COLO829 (cell line): Measurements from ENCODE around the gene ZEB1.
A peak's percentile ranks its signal among the peaks of the same experiment; 100 is the strongest.
"Not testable (repeated sequence)": the region's sequence is repeated elsewhere in the genome, so short reads cannot be mapped to it uniquely, and the experiment has no call there.

Experiments used
- DNase-seq: peaks from one replicate; pipeline ENCODE4 v3.0.0; 2012; ENCODE audit warnings: low spot score

The ZEB1 gene

GRCh38 chr10:31508882-31509281 lies 189.9 kb downstream of the ZEB1 start:
- DNase-seq: no peak

DNA sequence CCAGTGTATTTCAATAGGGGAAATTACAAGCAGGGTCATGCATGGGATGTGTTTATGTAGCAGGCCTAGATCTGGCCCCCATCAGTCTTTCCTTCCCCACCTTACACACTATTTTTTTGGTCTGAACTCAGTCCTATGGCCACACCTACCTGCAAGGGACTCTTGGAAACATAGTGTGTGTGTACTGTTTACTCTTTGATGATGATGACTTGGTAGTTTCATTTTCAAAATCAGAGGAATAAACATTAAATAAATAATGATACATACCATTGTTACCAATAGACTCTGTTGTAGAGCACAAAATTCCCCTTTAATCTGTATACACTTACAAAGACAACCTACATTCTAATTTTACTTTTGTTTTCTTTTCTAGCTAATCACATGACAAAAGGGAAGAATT lies 191.0 kb downstream of the ZEB1 start:
- no peak for DNase-seq

DNA sequence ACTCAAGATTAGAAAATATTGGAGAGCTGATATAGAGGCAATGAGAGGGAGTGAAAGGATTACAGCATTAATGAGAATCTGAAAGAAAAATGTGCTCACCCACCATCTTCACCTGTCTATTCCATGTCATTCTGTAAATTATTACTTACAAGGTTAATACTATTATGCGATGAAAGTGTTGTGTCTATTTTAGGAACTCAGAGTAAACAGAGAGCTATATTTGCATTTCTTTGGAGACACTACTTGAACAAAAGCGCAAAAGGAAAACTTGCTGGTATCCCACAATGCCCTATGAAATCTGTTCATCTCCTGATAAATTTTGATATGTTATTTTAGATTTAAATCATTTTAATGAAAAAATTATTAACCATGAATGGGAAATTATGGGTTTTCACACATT lies 196.1 kb downstream of the ZEB1 start:
- DNase-seq: no peak

DNA sequence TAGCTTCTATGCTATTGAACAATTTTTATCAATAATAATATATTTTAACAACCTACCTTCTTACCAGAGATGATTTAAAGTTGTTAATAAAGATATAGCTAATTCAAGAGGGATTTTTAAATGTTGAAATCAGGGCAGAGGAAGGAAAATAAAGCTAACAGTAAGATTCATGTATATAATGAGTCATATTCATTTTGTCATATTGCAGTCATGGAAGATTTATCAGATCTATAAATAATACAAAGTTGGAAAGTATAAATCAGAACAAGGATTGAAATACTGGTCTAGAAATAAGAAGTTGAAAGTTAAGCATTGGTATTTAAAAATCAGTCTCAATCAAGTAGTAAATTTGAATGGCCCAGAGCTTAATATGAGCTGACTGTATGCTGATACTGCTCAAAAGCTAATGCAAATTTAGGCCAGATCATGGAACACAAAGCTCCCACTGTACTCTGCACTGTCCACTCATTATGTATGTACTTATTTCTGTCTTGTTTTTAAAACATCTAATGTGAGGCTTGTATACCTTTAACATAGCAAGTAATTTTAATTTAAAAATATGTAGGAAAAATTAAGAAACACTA lies 196.9 kb downstream of the ZEB1 start:
- peak; percentile 44 for DNase-seq

GRCh38 chr10:31520986-31521831 lies 202.2 kb downstream of the ZEB1 start:
- no peak for DNase-seq

GRCh38 chr10:31522820-31523219 lies 203.8 kb downstream of the ZEB1 start:
- no peak for DNase-seq

DNA sequence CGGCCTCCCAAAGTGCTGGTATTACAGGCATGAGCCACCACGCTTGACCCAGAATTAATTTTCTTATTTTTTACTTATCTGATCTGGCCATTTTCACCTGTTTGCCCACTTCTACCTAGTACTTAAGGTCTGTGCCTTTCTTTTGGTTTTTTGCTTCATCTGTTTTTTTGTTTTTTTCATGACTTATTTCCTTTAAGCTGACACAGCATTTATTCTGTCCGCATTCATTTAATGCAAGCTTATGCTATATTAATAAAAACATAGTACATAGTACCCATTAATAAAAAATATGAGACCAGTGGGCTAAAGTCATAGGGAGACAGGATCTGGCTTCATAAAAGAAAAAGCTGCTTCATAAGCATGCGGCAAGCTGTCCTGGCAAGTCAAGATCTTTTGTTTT lies 205.4 kb downstream of the ZEB1 start:
- no peak for DNase-seq

DNA sequence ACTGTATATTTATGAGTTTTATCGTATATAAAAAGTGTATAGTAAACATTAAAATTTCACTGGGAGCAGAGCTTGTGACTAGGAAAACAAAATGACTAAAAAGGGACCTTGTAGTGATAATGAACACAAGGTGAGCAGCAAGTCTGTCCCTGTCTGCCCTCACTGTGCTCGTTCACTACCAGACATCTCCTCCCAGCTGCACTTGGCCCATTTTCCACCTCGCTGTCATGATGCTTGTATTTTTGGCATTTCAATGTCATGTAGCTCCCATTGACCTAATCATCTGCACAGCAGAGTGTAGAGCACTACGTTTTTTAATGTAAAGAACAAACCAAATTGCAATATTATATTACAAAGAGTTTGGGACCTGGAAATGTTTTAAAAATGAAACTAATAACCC lies 207.2 kb downstream of the ZEB1 start:
- no peak for DNase-seq

DNA sequence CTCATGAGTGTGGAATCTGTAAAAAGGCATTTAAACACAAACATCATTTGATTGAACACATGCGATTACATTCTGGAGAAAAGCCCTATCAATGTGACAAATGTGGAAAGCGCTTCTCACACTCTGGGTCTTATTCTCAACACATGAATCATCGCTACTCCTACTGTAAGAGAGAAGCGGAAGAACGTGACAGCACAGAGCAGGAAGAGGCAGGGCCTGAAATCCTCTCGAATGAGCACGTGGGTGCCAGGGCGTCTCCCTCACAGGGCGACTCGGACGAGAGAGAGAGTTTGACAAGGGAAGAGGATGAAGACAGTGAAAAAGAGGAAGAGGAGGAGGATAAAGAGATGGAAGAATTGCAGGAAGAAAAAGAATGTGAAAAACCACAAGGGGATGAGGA lies 207.7 kb downstream of the ZEB1 start:
- DNase-seq: no peak

GRCh38 chr10:31528831-31529230 lies 209.8 kb downstream of the ZEB1 start:
- no peak for DNase-seq

- DNase-seq: no peak
These were observed 217.3 kb downstream of the ZEB1 start for GRCh38 chr10:31536302-31536701.

GRCh38 chr10:31549896-31550295 lies 230.9 kb downstream of the ZEB1 start:
- no peak for DNase-seq

GRCh38 chr10:31554556-31554955 lies 235.5 kb downstream of the ZEB1 start:
- peak; percentile 4 for DNase-seq

- no peak for DNase-seq
These were observed 238.8 kb downstream of the ZEB1 start for GRCh38 chr10:31557854-31558253.

DNA sequence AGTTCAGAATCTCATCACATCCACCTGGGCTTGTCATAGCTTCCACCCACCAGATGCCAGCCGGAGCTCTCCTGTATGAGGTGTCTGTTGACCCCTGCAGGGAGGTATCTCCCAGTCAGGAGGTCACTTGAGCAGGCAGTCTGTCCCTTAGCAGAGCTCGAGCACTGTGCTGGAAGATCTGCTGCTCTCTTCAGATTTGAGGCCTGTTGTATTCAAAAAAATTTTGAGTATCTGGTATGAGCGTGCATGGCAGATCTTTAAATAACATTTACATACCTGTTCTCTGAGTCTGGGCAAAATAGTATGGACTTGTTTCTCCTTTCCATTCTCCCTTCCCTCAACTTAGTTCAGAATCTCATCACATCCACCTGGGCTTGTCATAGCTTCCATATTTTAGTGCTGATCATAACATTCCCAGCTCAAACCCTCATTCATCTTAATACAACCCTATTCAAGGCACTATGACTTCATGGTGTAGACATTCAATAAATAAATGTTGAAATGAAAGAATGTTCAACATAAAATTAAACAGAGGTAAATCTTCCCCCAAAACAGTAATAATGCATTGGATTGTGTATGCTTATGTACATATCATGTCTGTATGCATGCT lies 249.3 kb downstream of the ZEB1 start:
- DNase-seq: not testable (repeated sequence)

DNA sequence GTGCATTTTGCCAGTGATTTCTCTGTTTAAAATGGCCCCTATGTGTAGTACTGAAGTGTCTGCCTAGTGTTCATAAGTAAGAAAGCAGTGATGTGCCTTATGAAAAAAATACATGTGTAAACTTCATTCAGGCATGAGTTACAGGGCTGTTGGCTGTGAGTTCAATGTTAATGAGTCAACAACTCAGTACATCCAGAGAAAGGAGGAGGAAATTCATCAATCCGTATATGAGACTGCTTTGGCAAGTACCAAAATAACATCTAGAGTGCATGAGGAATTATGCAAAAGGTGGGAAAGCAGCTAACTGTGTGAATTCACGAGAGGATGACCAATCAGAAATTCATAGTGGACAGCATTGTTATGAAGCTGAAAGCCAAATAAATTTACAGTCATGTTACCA lies 255.6 kb downstream of the ZEB1 start:
- DNase-seq: no peak

DNA sequence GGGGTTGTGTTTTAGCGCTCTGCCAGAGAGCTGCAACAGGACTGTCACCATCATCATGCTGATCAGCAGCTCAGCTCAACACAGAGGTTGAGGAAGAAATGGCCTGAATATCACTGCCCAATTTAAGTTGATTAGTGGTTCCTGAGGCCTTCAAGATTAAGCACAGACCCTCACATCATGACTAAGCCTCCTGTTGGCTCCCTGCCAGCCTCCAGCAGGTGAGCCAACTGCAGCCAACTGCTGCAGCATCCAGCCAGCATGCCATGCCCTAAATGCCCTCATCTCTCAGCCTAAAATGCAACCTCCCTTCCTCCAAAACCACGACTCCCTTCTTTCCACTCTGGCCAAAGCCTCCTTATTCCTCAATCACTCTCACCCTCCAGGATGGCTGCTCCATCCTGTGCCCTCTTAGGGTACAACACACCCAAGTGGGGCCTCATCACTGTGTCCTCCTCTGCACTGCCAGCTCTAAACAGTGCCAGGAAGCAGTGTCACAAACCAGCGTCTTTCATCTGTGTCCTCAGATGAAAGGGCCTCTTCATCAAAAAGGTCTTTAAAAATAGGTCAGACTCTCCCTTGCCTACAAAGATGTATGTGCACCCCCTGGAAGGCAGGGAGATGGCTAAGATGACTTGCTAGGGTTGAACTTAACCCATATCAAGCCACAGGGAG lies 259.3 kb downstream of the ZEB1 start:
- no peak for DNase-seq

DNA sequence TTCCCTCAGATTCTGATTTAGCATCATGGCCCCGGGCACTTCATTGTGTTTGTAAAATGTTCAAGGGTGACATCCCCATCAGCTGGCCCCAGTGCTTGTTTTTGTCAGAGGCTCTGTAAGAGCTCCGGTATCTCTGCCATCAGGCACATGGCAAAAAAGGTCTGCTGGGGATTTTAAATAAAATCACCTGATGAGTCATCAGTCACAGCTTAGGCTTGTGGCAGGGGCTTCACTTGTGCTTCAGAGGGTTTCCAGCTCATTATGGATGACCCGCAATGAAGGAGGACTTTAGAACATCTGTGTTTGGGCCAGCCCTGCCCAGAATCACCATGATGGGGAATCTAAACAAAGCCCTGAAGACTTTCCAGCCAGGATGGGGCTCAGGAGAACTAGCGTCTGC lies 259.9 kb downstream of the ZEB1 start:
- no peak for DNase-seq
